GM18861 (cell line): ENCODE data around the gene SLC2A13.
"Not testable (repeated sequence)": the region's sequence is repeated elsewhere in the genome, so short reads cannot be mapped to it uniquely, and the experiment has no call there.

Source experiments
- ATAC-seq: cut with Tn5 transposase; IDR thresholded peaks from one replicate; pipeline ENCODE4 v1.9.1; 2021; ENCODE audit not compliant: unreplicated experiment

Gene SLC2A13

GRCh38 chr12:40106202-40106533 lies 287 bp upstream of the SLC2A13 start:
- ATAC-seq, result no peak

GRCh38 chr12:40105265-40105514 lies 691 bp downstream of the SLC2A13 start:
- ATAC-seq, result no peak

- no peak for ATAC-seq
Observed at GRCh38 chr12:40104461-40105264, 1.2 kb downstream of the SLC2A13 start.

- ATAC-seq, result no peak
Observed at GRCh38 chr12:40103043-40103442, 2.8 kb downstream of the SLC2A13 start.

- no peak for ATAC-seq
Observed at GRCh38 chr12:40101747-40102146, 4.1 kb downstream of the SLC2A13 start.

DNA sequence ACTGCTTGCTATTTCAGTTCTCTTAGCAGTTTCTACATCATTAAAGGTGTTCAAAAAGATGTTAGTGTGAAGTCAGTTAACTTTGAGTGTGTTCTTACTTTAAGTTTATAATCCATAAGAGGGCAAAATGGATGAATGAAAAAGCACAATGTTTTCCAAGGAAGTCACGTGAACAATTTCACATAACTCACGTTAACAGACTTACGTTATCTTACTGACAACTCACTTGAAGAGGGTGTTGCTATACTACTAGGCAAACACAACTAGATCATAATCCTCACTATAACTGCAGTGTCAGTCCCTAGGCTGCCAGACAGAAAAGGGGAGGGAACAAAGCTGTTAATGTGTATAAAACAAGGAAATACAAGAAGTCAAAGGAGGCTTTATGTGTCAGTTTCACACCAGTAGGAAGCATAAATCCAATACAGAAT lies 6.4 kb downstream of the SLC2A13 start:
- no peak for ATAC-seq

- ATAC-seq, result no peak
Observed at GRCh38 chr12:40098406-40099145, 7.3 kb downstream of the SLC2A13 start.

- no peak for ATAC-seq
Observed at GRCh38 chr12:40093512-40093911, 12.4 kb downstream of the SLC2A13 start.

GRCh38 chr12:40086471-40086870 lies 19.4 kb downstream of the SLC2A13 start:
- no peak for ATAC-seq

DNA sequence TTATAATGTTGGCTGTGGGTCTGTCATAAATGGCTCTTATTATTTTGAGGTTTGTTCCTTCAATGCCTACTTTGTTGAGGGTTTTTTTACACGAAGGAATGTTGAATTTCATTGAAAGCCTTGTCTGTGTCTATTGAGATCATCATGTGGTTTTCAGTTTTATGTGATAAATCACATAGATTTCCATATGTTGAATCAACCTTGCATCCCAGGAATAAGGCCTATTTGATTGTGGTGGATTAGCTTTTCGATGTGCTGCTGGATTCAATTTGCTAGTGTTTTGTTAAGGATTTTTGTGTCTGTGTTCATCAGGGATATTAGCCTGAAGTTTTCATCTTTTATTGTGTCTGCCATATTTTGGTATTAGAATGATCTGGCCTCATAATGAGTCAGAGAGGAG lies 27.6 kb downstream of the SLC2A13 start:
- ATAC-seq, result no peak

GRCh38 chr12:40075458-40075857 lies 30.4 kb downstream of the SLC2A13 start:
- ATAC-seq, result no peak

DNA sequence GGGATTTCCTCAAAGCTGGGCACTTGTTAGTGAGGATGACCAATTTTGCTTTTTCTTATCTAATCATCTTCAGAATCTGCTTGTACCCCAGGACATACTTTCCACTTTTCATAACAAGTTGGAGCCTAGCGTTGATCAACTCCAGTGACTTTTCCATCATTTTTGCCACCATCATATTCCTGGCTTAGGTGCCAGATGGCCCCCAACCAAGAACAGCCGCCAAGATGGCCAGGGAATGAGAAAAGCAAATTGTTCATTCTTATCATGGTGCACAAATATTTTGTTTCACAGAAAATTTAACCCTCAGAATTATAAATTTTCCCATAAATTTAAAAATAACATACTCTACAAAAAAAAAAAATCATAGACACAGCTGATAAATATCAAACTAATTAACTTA lies 37.5 kb downstream of the SLC2A13 start:
- no peak for ATAC-seq

DNA sequence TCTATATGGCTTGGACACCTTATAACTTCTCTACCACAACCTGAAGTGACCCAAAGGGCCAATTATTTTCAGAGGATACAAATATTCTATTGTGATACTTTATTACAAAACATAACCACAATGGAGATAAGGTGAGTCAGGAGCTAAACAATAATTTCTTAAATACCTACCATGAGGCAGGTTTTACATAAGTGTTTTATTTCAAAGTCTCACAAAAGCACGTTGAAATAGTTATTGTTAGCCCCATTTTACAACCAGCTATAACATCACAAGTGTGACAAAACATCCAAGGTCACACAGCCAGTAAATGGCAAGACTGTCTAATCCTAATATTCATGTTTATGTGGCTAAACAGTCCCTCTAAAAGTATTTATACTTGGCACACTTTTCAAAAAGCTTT lies 40.2 kb downstream of the SLC2A13 start:
- ATAC-seq, result no peak

DNA sequence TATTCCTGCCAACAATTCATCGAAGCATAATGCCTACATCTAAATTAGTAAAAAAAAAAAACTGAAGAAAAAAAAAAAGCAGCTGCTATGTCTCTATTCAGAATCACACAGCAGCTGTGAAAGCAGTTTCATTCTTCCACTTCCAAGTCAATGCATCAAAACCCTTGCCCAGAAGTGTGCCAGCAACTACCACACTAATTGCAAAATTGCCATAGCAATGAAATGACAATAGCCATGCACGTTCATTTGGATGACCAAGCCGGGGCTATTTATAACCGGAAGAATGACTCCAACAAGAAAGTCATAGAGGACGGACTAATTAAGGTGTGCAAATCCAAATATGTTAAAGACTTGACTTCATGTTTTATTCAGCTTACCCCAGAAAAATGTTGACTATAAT lies 42.5 kb downstream of the SLC2A13 start:
- no peak for ATAC-seq

DNA sequence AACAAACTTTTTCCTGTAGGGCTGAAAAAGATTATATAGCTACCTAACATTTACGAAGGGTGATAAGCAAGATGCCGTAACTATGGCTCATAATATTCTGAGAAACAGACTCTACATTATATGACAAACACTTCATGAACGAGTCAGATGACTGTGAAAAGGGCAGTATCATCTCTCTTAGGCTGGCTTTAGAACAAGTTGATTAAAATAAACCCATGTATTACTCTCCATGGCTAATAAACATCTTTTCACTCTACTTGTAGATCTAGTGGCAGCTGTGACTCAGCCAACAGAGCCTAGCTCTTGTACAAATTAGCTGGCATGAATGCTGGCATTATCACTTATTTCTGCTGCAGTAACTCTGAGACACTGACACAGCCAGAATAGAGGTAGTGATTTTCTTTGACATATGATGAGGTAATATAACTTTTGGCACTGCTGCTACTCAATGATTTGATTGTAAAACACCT lies 47.1 kb downstream of the SLC2A13 start:
- ATAC-seq, result no peak

- ATAC-seq, result no peak
Observed at GRCh38 chr12:40056373-40056772, 49.5 kb downstream of the SLC2A13 start.

DNA sequence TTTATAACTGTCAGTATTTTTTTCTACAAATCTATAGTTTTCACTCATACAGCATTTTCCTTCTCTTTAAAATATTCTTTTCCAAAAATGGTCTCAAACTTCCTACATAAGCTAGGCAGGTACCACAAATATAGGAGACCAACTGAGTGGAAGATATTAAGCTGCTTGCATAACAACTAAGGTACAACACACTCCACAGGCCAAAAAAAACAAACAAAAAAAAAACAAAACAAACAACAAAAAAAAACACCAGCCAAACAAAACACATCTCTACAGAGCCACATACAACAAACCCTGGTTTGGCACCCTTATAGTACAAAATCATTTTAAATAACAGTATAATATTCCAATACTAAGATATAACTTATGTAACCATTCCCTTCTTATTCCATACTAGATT lies 50.1 kb downstream of the SLC2A13 start:
- ATAC-seq, result no peak

GRCh38 chr12:40055228-40055579 lies 50.7 kb downstream of the SLC2A13 start:
- ATAC-seq, result no peak

- no peak for ATAC-seq
Observed at GRCh38 chr12:40054555-40055227, 51.2 kb downstream of the SLC2A13 start.

DNA sequence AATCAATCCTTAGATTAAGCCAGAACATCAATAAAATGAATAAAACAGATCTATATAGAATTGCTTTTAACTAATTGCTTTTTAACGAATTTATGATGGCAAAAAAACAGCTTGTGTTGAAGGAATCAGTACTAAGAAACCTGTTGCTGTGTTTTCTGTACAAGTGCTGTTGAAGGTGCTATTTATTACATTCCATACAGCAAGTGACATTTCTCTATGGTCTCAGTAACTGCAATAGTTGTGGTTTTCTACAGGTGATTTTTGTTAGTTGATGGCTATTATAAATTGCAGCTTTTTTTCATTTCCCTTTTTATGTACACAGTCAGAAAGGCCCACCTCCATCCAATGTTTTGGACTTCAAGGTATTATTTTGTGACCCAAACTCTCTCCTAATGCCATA lies 56.6 kb downstream of the SLC2A13 start:
- ATAC-seq, result no peak

DNA sequence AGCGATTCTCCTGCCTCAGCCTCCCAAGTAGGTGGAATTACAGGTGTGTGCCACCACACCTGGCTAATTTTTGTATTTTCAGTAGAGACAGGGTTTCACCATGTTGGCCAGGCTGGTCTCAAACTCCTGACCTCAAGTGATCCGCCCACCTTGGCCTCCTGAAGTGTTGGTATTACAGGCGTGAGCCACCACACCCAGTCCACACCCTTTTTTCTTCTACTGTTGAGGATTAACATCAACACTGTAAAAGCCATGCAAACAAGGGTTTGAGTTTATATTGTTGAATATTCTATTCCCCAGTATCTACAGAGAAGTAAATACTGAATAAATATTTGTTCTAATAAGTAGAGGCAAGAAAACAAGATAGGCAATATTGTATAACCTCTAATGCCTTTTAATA lies 58.9 kb downstream of the SLC2A13 start:
- ATAC-seq, result not testable (repeated sequence)

GRCh38 chr12:40045656-40046055 lies 60.2 kb downstream of the SLC2A13 start:
- no peak for ATAC-seq
